Epithelial cell of esophagus (primary cell): ENCODE measurements around the gene FARP2.

Experiments used
- DNase-seq: peaks from one replicate; pipeline ENCODE4 v3.0.0; 2010; ENCODE audit warnings: low read depth
- H3K4me3 ChIP-seq: 2 replicates; pipeline ENCODE4 v1.5.1; 2011; ENCODE audit warnings: mild to moderate bottlenecking, low read length, control low read depth
- TF ChIP-seq, protein P1 (sequence below): IDR thresholded peaks from 2 replicates; pipeline ENCODE4 v1.5.1; 2011; ENCODE audit warnings: low read depth, mild to moderate bottlenecking, low read length, control low read depth, inconsistent platforms; ENCODE audit not compliant: insufficient read depth; ENCODE audit errors: missing control alignments

The FARP2 gene

DNA sequence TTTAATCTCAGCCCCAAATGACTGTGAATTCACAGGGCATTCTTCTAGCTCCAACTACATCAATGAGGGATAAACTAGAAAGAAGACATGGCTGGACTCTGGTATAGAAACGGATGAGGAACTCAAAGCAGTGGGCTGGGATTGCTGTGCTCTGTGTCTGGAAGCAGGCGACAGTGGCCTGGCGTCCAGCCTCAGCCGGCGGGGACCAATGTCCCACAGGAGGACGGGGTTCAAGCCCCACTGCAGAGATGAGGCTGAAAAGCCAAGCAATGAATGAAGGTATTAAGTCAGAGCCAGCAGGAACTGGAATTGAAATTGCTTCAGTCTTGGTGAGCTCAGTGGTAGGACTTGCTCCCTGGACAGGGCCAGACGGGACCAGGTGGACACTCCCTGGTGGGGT lies 178.2 kb downstream of the FARP2 start:
- TF ChIP-seq, protein P1, sequence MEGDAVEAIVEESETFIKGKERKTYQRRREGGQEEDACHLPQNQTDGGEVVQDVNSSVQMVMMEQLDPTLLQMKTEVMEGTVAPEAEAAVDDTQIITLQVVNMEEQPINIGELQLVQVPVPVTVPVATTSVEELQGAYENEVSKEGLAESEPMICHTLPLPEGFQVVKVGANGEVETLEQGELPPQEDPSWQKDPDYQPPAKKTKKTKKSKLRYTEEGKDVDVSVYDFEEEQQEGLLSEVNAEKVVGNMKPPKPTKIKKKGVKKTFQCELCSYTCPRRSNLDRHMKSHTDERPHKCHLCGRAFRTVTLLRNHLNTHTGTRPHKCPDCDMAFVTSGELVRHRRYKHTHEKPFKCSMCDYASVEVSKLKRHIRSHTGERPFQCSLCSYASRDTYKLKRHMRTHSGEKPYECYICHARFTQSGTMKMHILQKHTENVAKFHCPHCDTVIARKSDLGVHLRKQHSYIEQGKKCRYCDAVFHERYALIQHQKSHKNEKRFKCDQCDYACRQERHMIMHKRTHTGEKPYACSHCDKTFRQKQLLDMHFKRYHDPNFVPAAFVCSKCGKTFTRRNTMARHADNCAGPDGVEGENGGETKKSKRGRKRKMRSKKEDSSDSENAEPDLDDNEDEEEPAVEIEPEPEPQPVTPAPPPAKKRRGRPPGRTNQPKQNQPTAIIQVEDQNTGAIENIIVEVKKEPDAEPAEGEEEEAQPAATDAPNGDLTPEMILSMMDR: no peak
- no peak for DNase-seq

DNA sequence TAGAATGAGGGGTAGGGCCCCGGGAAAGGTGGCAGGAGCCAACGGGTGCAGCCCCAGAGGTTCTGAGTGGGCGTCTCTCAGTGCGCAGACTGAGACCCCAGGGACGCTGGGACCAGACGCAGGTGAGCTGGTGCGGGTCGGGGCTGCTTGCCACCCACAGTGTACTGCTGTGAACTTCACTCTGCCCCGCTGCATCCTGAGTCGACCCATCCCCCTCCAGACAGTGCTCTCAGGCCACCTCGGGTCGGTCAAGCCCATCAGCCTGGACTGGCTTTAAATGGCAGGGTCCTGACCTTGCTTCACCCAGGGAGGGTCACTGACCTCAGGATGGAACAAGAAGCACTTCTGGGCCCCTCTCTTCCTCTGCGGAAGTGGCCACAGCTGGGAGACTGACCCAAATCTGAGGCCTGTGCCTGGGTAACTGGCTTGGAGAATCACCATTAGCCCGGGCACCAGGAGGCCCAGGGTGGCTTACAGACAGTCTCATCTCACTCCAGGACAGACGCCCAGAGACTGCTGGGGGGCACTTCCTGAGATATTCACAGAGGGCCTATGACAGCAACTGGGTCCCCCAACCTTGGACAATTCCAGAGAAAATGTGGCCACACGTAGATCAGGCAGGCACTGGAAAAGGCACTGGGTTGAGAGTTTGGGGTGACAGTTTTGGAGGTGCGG lies 178.8 kb downstream of the FARP2 start:
- H3K4me3 ChIP-seq: no peak overlapping the region
- DNase-seq: no peak
- TF ChIP-seq, protein P1: no peak

More for the DNA sequence above, 178.2 kb downstream of the FARP2 start:
- no peak overlapping the region for H3K4me3 ChIP-seq

DNA sequence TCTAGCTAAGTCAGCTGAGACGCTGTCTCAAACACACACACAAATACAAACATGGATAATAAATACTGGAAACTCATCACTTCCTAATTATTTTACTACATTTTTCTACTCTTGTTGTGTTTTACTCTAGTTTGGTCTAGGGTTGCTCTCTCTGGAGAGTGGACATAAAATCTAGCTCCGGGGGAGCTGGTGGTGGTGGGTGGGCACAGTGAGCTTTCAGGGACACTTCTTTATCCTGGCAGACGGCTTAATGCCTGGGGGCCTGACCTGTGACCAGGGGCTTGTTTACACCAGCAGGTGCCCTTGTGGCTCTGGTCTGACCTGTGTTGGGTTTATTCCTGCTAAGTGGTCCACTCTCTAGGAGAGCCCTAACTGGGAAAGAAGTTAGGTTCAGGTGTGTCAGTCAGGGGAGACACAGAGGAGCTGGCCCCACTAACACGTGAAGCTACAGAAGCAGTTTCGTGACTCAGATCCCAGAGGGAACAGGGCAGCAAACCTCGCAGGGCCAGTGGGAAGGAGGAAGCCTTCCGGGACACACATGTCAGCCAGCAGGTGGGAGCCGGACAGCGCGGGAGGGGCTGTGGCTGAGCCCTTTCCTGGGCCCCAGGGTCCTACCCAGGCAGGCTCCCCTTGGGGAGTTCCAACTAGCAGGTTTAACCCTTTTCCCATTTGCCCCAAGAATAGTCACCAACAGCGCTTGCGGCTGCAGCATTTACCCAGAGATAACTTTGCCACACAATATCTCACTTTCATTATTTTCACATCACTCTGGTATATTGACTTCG lies 180.0 kb downstream of the FARP2 start:
- peak; percentile 32 for DNase-seq
- TF ChIP-seq, protein P1: no peak
- no peak overlapping the region for H3K4me3 ChIP-seq

DNA sequence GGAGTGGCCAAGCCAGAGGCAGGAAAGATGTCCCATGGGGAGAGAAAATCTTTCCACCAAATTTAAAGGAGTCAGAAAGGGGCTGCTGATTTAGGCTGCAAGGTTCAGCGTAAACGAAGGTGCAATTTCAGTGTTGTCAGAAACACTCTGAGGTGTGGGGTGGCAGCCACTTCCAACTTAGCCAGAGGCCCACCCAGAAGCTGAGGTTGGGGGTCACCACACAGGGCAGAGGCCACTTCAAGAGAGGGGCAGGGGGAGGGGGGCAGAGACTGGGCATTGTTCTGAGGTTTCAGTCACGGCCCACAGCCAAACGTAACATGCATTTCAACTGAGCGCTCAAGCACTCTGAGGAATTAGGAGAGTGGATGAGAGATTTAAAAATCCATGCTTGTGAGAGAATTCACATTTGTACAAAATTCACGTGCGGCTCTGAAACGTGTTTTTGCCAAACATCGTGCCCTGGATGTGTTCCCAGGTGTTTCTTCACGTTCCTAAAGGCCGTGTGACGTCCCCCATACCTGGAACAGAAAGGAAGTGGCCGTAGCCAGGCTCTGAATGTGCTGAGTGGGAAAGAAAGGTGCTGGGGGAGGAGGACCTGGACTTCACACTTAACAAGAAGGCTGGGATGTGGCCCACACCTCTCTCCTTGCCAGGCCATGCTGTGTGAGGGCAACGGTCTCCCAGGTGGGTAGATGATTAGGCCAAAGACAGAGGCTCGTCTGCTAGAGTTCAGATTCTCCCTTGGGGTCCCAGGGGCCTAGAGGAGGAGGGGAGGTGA lies 182.9 kb downstream of the FARP2 start:
- H3K4me3 ChIP-seq: no peak overlapping the region
- DNase-seq: no peak
- TF ChIP-seq, protein P1: no peak

DNA sequence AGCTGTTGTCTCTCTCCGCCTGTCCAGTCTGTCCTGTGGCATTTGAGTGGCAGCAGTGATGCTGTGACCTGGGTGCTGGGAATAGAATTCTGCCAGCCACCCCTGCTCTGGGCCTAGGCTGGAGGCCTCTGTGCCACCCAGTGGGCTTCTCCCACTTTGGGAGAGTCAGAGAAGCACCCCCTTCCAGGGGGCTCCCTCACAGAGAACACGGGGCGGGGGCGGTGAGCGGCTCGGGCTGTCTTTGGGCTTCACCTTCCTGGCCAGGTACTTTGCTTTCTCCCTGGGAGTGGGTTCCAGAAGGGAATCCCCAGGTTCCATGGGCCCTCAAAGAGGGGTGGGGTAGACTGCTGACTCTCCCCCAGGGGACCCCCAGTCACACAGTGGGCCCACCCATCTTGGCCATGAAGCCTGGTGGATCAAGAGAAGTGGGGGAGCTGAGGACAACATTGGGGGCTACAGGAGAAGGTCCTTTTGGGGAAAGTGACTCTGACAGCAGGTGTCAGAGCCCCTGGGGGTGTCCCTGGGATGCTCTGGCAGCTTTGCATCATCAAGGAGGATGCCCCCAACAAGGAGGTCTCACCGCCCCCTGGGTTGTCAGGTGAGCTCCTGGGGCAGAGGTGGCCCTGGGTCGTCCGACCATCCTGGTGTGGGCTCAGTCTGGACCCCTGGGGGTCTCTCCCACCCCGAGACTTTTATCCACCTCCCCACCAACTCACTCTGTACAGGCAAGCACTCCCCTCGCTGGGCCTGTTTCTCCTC lies 183.7 kb downstream of the FARP2 start:
- TF ChIP-seq, protein P1: no peak
- H3K4me3 ChIP-seq: no peak overlapping the region
- no peak for DNase-seq

DNA sequence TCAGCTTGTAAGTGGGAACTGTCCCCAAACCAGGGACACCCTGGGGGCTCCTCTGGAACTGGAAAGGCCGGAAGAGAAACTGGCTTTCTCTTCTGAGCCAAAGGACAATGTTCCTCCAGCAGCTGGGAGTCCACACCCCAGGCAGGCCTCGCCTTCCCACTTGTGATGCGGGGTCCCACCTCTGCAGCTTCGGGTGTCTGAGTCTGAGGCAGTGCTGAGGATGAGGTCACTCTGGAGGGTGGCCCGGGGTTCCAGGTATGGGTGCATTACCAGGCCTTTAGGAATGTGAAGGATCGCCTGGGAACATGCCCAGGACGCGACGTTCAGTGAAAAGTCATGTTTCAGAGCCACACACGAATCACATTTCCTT lies 184.3 kb downstream of the FARP2 start:
- TF ChIP-seq, protein P1: no peak
- peak overlapping the region; percentile 47 for H3K4me3 ChIP-seq
- DNase-seq: peak; percentile 75
